ENCODE data around the gene CD226. TPM values are rescaled to one million over a fixed set of nuclear protein-coding genes. Genes with fewer than 3 reads are reported as not detected.
"Not testable (repeated sequence)": the region's sequence is repeated elsewhere in the genome, so short reads cannot be mapped to it uniquely, and the experiment has no call there.

CD226 gene
- polyA plus RNA-seq, 2 donors: 0.10 to 0.15 TPM

- no peak overlapping the region for H3K27ac ChIP-seq (ENCODE audit: low read depth in 2 of 2, low read length in 1 of 2)
- H3K27me3 ChIP-seq (ENCODE audit: control insufficient read depth in 1 of 2, insufficient read depth in 2 of 2, low read length in 2 of 2): peaks cover 0 to 2% of the 10 kb centered on the region in 2 donors
- peaks cover 0 to 3% of the 10 kb centered on the region in 2 donors for H3K9me3 ChIP-seq (ENCODE audit: control insufficient read depth in 2 of 2, insufficient read depth in 1 of 2, low read depth in 1 of 2, low read length in 1 of 2)
- H3K4me1 ChIP-seq (ENCODE audit: control insufficient read depth in 2 of 2, insufficient read depth in 2 of 2, low read length in 1 of 2): no peaks in the 10 kb centered on the region
- WGBS, 2 donors: 94 to 96% methylated on average over 11 of the region's 11 CpGs
- no peaks in the 10 kb centered on the region for H3K36me3 ChIP-seq (ENCODE audit: control insufficient read depth in 2 of 2, insufficient read depth in 2 of 2, low read length in 1 of 2)
- H3K4me3 ChIP-seq (ENCODE audit: low read depth in 1 of 2, low read length in 2 of 2): no peak overlapping the region
Observed at GRCh38 chr18:69839497-69839896, 108.2 kb downstream of the CD226 start.

- WGBS, 2 donors: 82 to 85% methylated on average over 3 of the region's 3 CpGs
- no peaks in the 10 kb centered on the region for H3K4me1 ChIP-seq (ENCODE audit: control insufficient read depth in 2 of 2, insufficient read depth in 2 of 2, low read length in 1 of 2)
- H3K4me3 ChIP-seq (ENCODE audit: low read depth in 1 of 2, low read length in 2 of 2): no peak overlapping the region
- H3K36me3 ChIP-seq (ENCODE audit: control insufficient read depth in 2 of 2, insufficient read depth in 2 of 2, low read length in 1 of 2): no peaks in the 10 kb centered on the region
- H3K9me3 ChIP-seq (ENCODE audit: control insufficient read depth in 2 of 2, insufficient read depth in 1 of 2, low read depth in 1 of 2, low read length in 1 of 2): peaks cover 0 to 3% of the 10 kb centered on the region in 2 donors
- H3K27me3 ChIP-seq (ENCODE audit: control insufficient read depth in 1 of 2, insufficient read depth in 2 of 2, low read length in 2 of 2): peaks cover 0 to 2% of the 10 kb centered on the region in 2 donors
- no peak overlapping the region for H3K27ac ChIP-seq (ENCODE audit: low read depth in 2 of 2, low read length in 1 of 2)
Observed at GRCh38 chr18:69838620-69839411, 108.9 kb downstream of the CD226 start.

- 97% methylated on average over 1 of the region's 1 CpG for WGBS, 2 donors
Observed at GRCh38 chr18:69838003-69838402, 109.7 kb downstream of the CD226 start.

GRCh38 chr18:69834980-69835379 is 112.7 kb downstream of the CD226 start:
- not testable (repeated sequence) for H3K27me3 ChIP-seq (ENCODE audit: control insufficient read depth in 1 of 2, insufficient read depth in 2 of 2, low read length in 2 of 2); H3K9me3 ChIP-seq (ENCODE audit: control insufficient read depth in 2 of 2, insufficient read depth in 1 of 2, low read depth in 1 of 2, low read length in 1 of 2); H3K4me1 ChIP-seq (ENCODE audit: control insufficient read depth in 2 of 2, insufficient read depth in 2 of 2, low read length in 1 of 2); H3K27ac ChIP-seq (ENCODE audit: low read depth in 2 of 2, low read length in 1 of 2); H3K36me3 ChIP-seq (ENCODE audit: control insufficient read depth in 2 of 2, insufficient read depth in 2 of 2, low read length in 1 of 2); H3K4me3 ChIP-seq (ENCODE audit: low read depth in 1 of 2, low read length in 2 of 2)
- 90 to 95% methylated on average over 12 of the region's 12 CpGs for WGBS, 2 donors

More at GRCh38 chr18:69838003-69838402, 109.7 kb downstream of the CD226 start:
- Histone ChIP-seq H3K4me1 (ENCODE audit: control insufficient read depth in 2 of 2, insufficient read depth in 2 of 2, low read length in 1 of 2) (no peaks in the 10 kb centered on the region), H3K27ac (ENCODE audit: low read depth in 2 of 2, low read length in 1 of 2) (no peak overlapping the region), H3K27me3 (ENCODE audit: control insufficient read depth in 1 of 2, insufficient read depth in 2 of 2, low read length in 2 of 2) (peaks cover 0 to 2% of the 10 kb centered on the region in 2 donors), H3K9me3 (ENCODE audit: control insufficient read depth in 2 of 2, insufficient read depth in 1 of 2, low read depth in 1 of 2, low read length in 1 of 2) (peaks cover 0 to 3% of the 10 kb centered on the region in 2 donors), H3K36me3 (ENCODE audit: control insufficient read depth in 2 of 2, insufficient read depth in 2 of 2, low read length in 1 of 2) (no peaks in the 10 kb centered on the region), H3K4me3 (ENCODE audit: low read depth in 1 of 2, low read length in 2 of 2) (no peak overlapping the region)

GRCh38 chr18:69830189-69830588 is 117.5 kb downstream of the CD226 start:
- WGBS, 2 donors: 82 to 95% methylated on average over 1 of the region's 1 CpG
- Histone ChIP-seq H3K4me3 (ENCODE audit: low read depth in 1 of 2, low read length in 2 of 2) (no peak overlapping the region), H3K27ac (ENCODE audit: low read depth in 2 of 2, low read length in 1 of 2) (no peak overlapping the region), H3K36me3 (ENCODE audit: control insufficient read depth in 2 of 2, insufficient read depth in 2 of 2, low read length in 1 of 2) (no peaks in the 10 kb centered on the region), H3K27me3 (ENCODE audit: control insufficient read depth in 1 of 2, insufficient read depth in 2 of 2, low read length in 2 of 2) (no peaks in the 10 kb centered on the region), H3K4me1 (ENCODE audit: control insufficient read depth in 2 of 2, insufficient read depth in 2 of 2, low read length in 1 of 2) (no peaks in the 10 kb centered on the region), H3K9me3 (ENCODE audit: control insufficient read depth in 2 of 2, insufficient read depth in 1 of 2, low read depth in 1 of 2, low read length in 1 of 2) (no peaks in the 10 kb centered on the region)

- Histone ChIP-seq H3K27ac (ENCODE audit: low read depth in 2 of 2, low read length in 1 of 2) (no peak overlapping the region), H3K36me3 (ENCODE audit: control insufficient read depth in 2 of 2, insufficient read depth in 2 of 2, low read length in 1 of 2) (no peaks in the 10 kb centered on the region), H3K4me1 (ENCODE audit: control insufficient read depth in 2 of 2, insufficient read depth in 2 of 2, low read length in 1 of 2) (no peaks in the 10 kb centered on the region), H3K27me3 (ENCODE audit: control insufficient read depth in 1 of 2, insufficient read depth in 2 of 2, low read length in 2 of 2) (no peaks in the 10 kb centered on the region), H3K9me3 (ENCODE audit: control insufficient read depth in 2 of 2, insufficient read depth in 1 of 2, low read depth in 1 of 2, low read length in 1 of 2) (no peaks in the 10 kb centered on the region), H3K4me3 (ENCODE audit: low read depth in 1 of 2, low read length in 2 of 2) (no peak overlapping the region)
- WGBS, 2 donors: 92 to 95% methylated on average over 4 of the region's 4 CpGs
Observed at GRCh38 chr18:69820538-69820937, 127.1 kb downstream of the CD226 start.

GRCh38 chr18:69819460-69819859 is 128.2 kb downstream of the CD226 start:
- Histone ChIP-seq H3K9me3 (ENCODE audit: control insufficient read depth in 2 of 2, insufficient read depth in 1 of 2, low read depth in 1 of 2, low read length in 1 of 2) (no peaks in the 10 kb centered on the region), H3K27ac (ENCODE audit: low read depth in 2 of 2, low read length in 1 of 2) (no peak overlapping the region), H3K4me1 (ENCODE audit: control insufficient read depth in 2 of 2, insufficient read depth in 2 of 2, low read length in 1 of 2) (no peaks in the 10 kb centered on the region), H3K4me3 (ENCODE audit: low read depth in 1 of 2, low read length in 2 of 2) (no peak overlapping the region), H3K27me3 (ENCODE audit: control insufficient read depth in 1 of 2, insufficient read depth in 2 of 2, low read length in 2 of 2) (no peaks in the 10 kb centered on the region), H3K36me3 (ENCODE audit: control insufficient read depth in 2 of 2, insufficient read depth in 2 of 2, low read length in 1 of 2) (no peaks in the 10 kb centered on the region)
- 60 to 68% methylated on average over 2 of the region's 2 CpGs for WGBS, 2 donors

GRCh38 chr18:69817335-69817940 is 130.2 kb downstream of the CD226 start:
- no peaks in the 10 kb centered on the region for H3K36me3 ChIP-seq (ENCODE audit: control insufficient read depth in 2 of 2, insufficient read depth in 2 of 2, low read length in 1 of 2)
- H3K27me3 ChIP-seq (ENCODE audit: control insufficient read depth in 1 of 2, insufficient read depth in 2 of 2, low read length in 2 of 2): no peaks in the 10 kb centered on the region
- H3K4me3 ChIP-seq (ENCODE audit: low read depth in 1 of 2, low read length in 2 of 2): no peak overlapping the region
- no peak overlapping the region for H3K27ac ChIP-seq (ENCODE audit: low read depth in 2 of 2, low read length in 1 of 2)
- H3K4me1 ChIP-seq (ENCODE audit: control insufficient read depth in 2 of 2, insufficient read depth in 2 of 2, low read length in 1 of 2): no peaks in the 10 kb centered on the region
- WGBS, 2 donors: 58 to 70% methylated on average over 5 of the region's 5 CpGs
- no peaks in the 10 kb centered on the region for H3K9me3 ChIP-seq (ENCODE audit: control insufficient read depth in 2 of 2, insufficient read depth in 1 of 2, low read depth in 1 of 2, low read length in 1 of 2)

GRCh38 chr18:69814861-69815385 is 132.8 kb downstream of the CD226 start:
- no peak overlapping the region for H3K27ac ChIP-seq (ENCODE audit: low read depth in 2 of 2, low read length in 1 of 2)
- no peak overlapping the region for H3K4me3 ChIP-seq (ENCODE audit: low read depth in 1 of 2, low read length in 2 of 2)
- H3K4me1 ChIP-seq (ENCODE audit: control insufficient read depth in 2 of 2, insufficient read depth in 2 of 2, low read length in 1 of 2): no peaks in the 10 kb centered on the region
- H3K9me3 ChIP-seq (ENCODE audit: control insufficient read depth in 2 of 2, insufficient read depth in 1 of 2, low read depth in 1 of 2, low read length in 1 of 2): no peaks in the 10 kb centered on the region
- H3K27me3 ChIP-seq (ENCODE audit: control insufficient read depth in 1 of 2, insufficient read depth in 2 of 2, low read length in 2 of 2): no peaks in the 10 kb centered on the region
- 60 to 68% methylated on average over 4 of the region's 4 CpGs for WGBS, 2 donors
- no peaks in the 10 kb centered on the region for H3K36me3 ChIP-seq (ENCODE audit: control insufficient read depth in 2 of 2, insufficient read depth in 2 of 2, low read length in 1 of 2)
